Natural killer cell (primary cell): ENCODE data around the gene EXD3. TPM values are rescaled to one million over a fixed set of nuclear protein-coding genes. Genes with fewer than 3 reads are reported as not detected.

Source experiments
- ATAC-seq, 3 donors: fragments of 150-1000 bp in 2 of 3; fragments of 200-7000 bp in 1 of 3; cut with Tn5 transposase; 1 replicate in 1 of 3; 2 replicates in 2 of 3; pipeline ENCODE4 v1.10.0; 2021; ENCODE audit warnings: mild to moderate bottlenecking in 2 of 3, moderate library complexity in 2 of 3
- DNase-seq, 2 donors: peaks; one replicate each; pipeline versions ENCODE4 v3.0.0 to v3.0.0-alpha.2; 2013 to 2021; ENCODE audit warnings: mixed read lengths in 1 of 2
- H3K27ac ChIP-seq: one replicate; pipeline ENCODE4 v1.5.1; 2013; ENCODE audit warnings: mild to moderate bottlenecking, low read length
- H3K27me3 ChIP-seq: one replicate; pipeline ENCODE4 v1.6.1; 2013; ENCODE audit warnings: low read length; ENCODE audit not compliant: control insufficient read depth, insufficient read depth
- H3K36me3 ChIP-seq: one replicate; pipeline ENCODE4 v1.6.1; 2013; ENCODE audit warnings: low read length; ENCODE audit not compliant: control insufficient read depth, insufficient read depth
- H3K4me1 ChIP-seq: one replicate; pipeline ENCODE4 v1.6.1; 2013; ENCODE audit warnings: low read length; ENCODE audit not compliant: control insufficient read depth, insufficient read depth
- H3K4me3 ChIP-seq: one replicate; pipeline ENCODE4 v1.5.1; 2013; ENCODE audit warnings: low read length
- H3K9me3 ChIP-seq: one replicate; pipeline ENCODE4 v1.6.1; 2013; ENCODE audit warnings: low read length; ENCODE audit not compliant: control insufficient read depth, insufficient read depth
- H3K27ac Mint-ChIP-seq, 2 donors: one replicate each; pipeline ENCODE4 v1.8.0; 2022; ENCODE audit warnings: mild to moderate bottlenecking in 2 of 2, mixed read lengths in 2 of 2, moderate library complexity in 1 of 2
- H3K27me3 Mint-ChIP-seq, 2 donors: one replicate each; pipeline ENCODE4 v1.8.0; 2022; ENCODE audit warnings: low read depth in 2 of 2, mixed read lengths in 2 of 2
- H3K36me3 Mint-ChIP-seq: one replicate; pipeline ENCODE4 v1.8.0; 2022; ENCODE audit warnings: mixed read lengths
- H3K4me1 Mint-ChIP-seq, 2 donors: one replicate each; pipeline ENCODE4 v1.8.0; 2022; ENCODE audit warnings: mixed read lengths in 2 of 2
- H3K4me3 Mint-ChIP-seq: one replicate; pipeline ENCODE4 v1.8.0; 2022; ENCODE audit warnings: mild to moderate bottlenecking, moderate library complexity, mixed read lengths
- H3K9me3 Mint-ChIP-seq, 2 donors: one replicate each; pipeline ENCODE4 v1.8.0; 2022; ENCODE audit warnings: mixed read lengths in 2 of 2
- CTCF ChIP-seq: fragments of 200-600 bp; IDR thresholded peaks from one replicate; pipeline ENCODE4 v1.8.0; 2022; ENCODE audit warnings: antibody characterized with exemption
- WGBS: methylation state at CpG from one replicate; pipeline ENCODE4 v1.1.7; 2013; ENCODE audit warnings: missing lambda C conversion rate; ENCODE audit not compliant: insufficient coverage; 5-methylcytosine and 5-hydroxymethylcytosine counted together
- intact Hi-C: fragments of 100-400 bp; cut with micrococcal nuclease; formaldehyde crosslinking; loops from one replicate; pipeline ENCODE4 v1.14.2; 2022
- total RNA-seq, 4 donors: library from RNA; stranded (reverse); fragments of 120-200 nt in 1 of 4; gene quantifications; one replicate each; pipeline versions ENCODE4 v1.2.3 to v1.2.4, GENCODE V29; 2013 to 2022

EXD3 gene
- total RNA-seq, 3 donors from 2014 or later (not counting 1 experiment from before 2014, with no cell fraction given): 28.0 to 35.3 (median 29.6) TPM

- Histone ChIP-seq H3K9me3 (no peaks in the 10 kb centered on the region), H3K36me3 (no peaks in the 10 kb centered on the region), H3K27ac (no peak overlapping the region), H3K27me3 (peaks cover 9% of the 10 kb centered on the region), H3K4me1 (peaks cover 54% of the 10 kb centered on the region), H3K4me3 (no peak overlapping the region)
- Mint-ChIP-seq H3K4me3 (no peak overlapping the region), H3K4me1 (peaks cover 0 to 26% of the 10 kb centered on the region in 2 donors), H3K9me3 (no peaks in the 10 kb centered on the region), H3K36me3 (no peaks in the 10 kb centered on the region), H3K27ac (peak overlapping the region in 1 of 2 donors; percentile 22), H3K27me3 (no peaks in the 10 kb centered on the region)
- no peak for TF ChIP-seq CTCF
- intact Hi-C loops: no loop called here
- peak in 1 of 2 donors; percentile 24 for DNase-seq
- no peak for ATAC-seq
- WGBS: 64% methylated on average over 16 of the region's 16 CpGs
Observed at GRCh38 chr9:137304383-137305059, 118.4 kb downstream of the EXD3 start.

- no peak overlapping the region for H3K4me3 ChIP-seq
- Mint-ChIP-seq H3K27me3 (no peaks in the 10 kb centered on the region), H3K27ac (peak overlapping the region in 1 of 2 donors; percentile 44), H3K36me3 (no peaks in the 10 kb centered on the region), H3K4me1 (peaks cover 0 to 26% of the 10 kb centered on the region in 2 donors), H3K9me3 (no peaks in the 10 kb centered on the region), H3K4me3 (peak overlapping the region; percentile 53)
- intact Hi-C loops: no loop called here
- no peaks in the 10 kb centered on the region for H3K9me3 ChIP-seq
- 94% methylated on average over 22 of the region's 22 CpGs for whole genome bisulfite sequencing
- no peak for TF ChIP-seq CTCF
- H3K4me1 ChIP-seq: peaks cover 54% of the 10 kb centered on the region
- ATAC-seq (no peak), DNase-seq (peak in 1 of 2 donors; percentile 21)
- no peaks in the 10 kb centered on the region for H3K36me3 ChIP-seq
- peaks cover 15% of the 10 kb centered on the region for H3K27me3 ChIP-seq
- H3K27ac ChIP-seq: no peak overlapping the region
Observed at GRCh38 chr9:137303893-137304382, 119.0 kb downstream of the EXD3 start.

- Histone ChIP-seq H3K4me1 (peaks cover 54% of the 10 kb centered on the region), H3K36me3 (no peaks in the 10 kb centered on the region), H3K27me3 (peaks cover 16% of the 10 kb centered on the region), H3K4me3 (no peak overlapping the region), H3K9me3 (no peaks in the 10 kb centered on the region), H3K27ac (no peak overlapping the region)
- DNase-seq: peak in 1 of 2 donors; percentile 21
- H3K27me3 Mint-ChIP-seq: no peaks in the 10 kb centered on the region
- H3K36me3 Mint-ChIP-seq: no peaks in the 10 kb centered on the region
- H3K9me3 Mint-ChIP-seq: no peaks in the 10 kb centered on the region
- peaks cover 0 to 26% of the 10 kb centered on the region in 2 donors for H3K4me1 Mint-ChIP-seq
- intact Hi-C loops: no loop called here
- 80% methylated on average over 23 of the region's 23 CpGs for WGBS
- TF ChIP-seq CTCF: no peak
- H3K27ac Mint-ChIP-seq: peak overlapping the region in 1 of 2 donors; percentile 44
- no peak for ATAC-seq
- peak overlapping the region; percentile 53 for H3K4me3 Mint-ChIP-seq
Observed at GRCh38 chr9:137303151-137303892, 119.6 kb downstream of the EXD3 start.
